ENCODE measurements around the gene DEPDC5.
A peak's percentile ranks its signal among the peaks of the same experiment; 100 is the strongest.
"Not testable (repeated sequence)": the region's sequence is repeated elsewhere in the genome, so short reads cannot be mapped to it uniquely, and the experiment has no call there.

Gene DEPDC5

GRCh38 chr22:31813898-31814297, 60.1 kb downstream of the DEPDC5 start:
- H3K9me3 Mint-ChIP-seq; H3K4me3 Mint-ChIP-seq; DNase-seq (ENCODE audit: low spot score in 2 of 2); ATAC-seq (ENCODE audit: low read depth); H3K27me3 Mint-ChIP-seq; H3K27ac Mint-ChIP-seq; H3K4me1 Mint-ChIP-seq: not testable (repeated sequence)
- peaks cover 40% of the 10 kb centered on the region for H3K36me3 Mint-ChIP-seq

GRCh38 chr22:31814942-31815341, 61.1 kb downstream of the DEPDC5 start:
- Mint-ChIP-seq H3K36me3 (peaks cover 42% of the 10 kb centered on the region), H3K4me1 (no peaks in the 10 kb centered on the region), H3K27ac (no peak overlapping the region), H3K9me3 (no peaks in the 10 kb centered on the region), H3K27me3 (no peaks in the 10 kb centered on the region), H3K4me3 (no peak overlapping the region)
- ATAC-seq (ENCODE audit: low read depth), result no peak
- no peak for DNase-seq (ENCODE audit: low spot score in 2 of 2)

- not testable (repeated sequence) for DNase-seq (ENCODE audit: low spot score in 2 of 2); H3K27me3 Mint-ChIP-seq; H3K4me3 Mint-ChIP-seq; H3K4me1 Mint-ChIP-seq; H3K27ac Mint-ChIP-seq; ATAC-seq (ENCODE audit: low read depth); H3K9me3 Mint-ChIP-seq
- peaks cover 41% of the 10 kb centered on the region for H3K36me3 Mint-ChIP-seq
These were observed 61.6 kb downstream of the DEPDC5 start for GRCh38 chr22:31815383-31815814.

GRCh38 chr22:31816750-31817149, 62.9 kb downstream of the DEPDC5 start:
- H3K9me3 Mint-ChIP-seq, result no peaks in the 10 kb centered on the region
- ATAC-seq (ENCODE audit: low read depth) (no peak), DNase-seq (ENCODE audit: low spot score in 2 of 2) (no peak)
- no peak overlapping the region for H3K27ac Mint-ChIP-seq
- peaks cover 43% of the 10 kb centered on the region for H3K36me3 Mint-ChIP-seq
- H3K27me3 Mint-ChIP-seq, result no peaks in the 10 kb centered on the region
- H3K4me1 Mint-ChIP-seq, result peaks cover 2% of the 10 kb centered on the region
- H3K4me3 Mint-ChIP-seq, result no peak overlapping the region

- peaks cover 5% of the 10 kb centered on the region for H3K4me1 Mint-ChIP-seq
- H3K4me3 Mint-ChIP-seq, result no peak overlapping the region
- ATAC-seq (ENCODE audit: low read depth) (no peak), DNase-seq (ENCODE audit: low spot score in 2 of 2) (no peak)
- H3K27ac Mint-ChIP-seq, result no peak overlapping the region
- H3K27me3 Mint-ChIP-seq, result no peaks in the 10 kb centered on the region
- no peaks in the 10 kb centered on the region for H3K9me3 Mint-ChIP-seq
- H3K36me3 Mint-ChIP-seq, result peaks cover 52% of the 10 kb centered on the region
These were observed 64.9 kb downstream of the DEPDC5 start for GRCh38 chr22:31818481-31819392.

- peaks cover 54% of the 10 kb centered on the region for H3K36me3 Mint-ChIP-seq
- H3K27ac Mint-ChIP-seq, result peak overlapping the region; percentile 9
- ATAC-seq (ENCODE audit: low read depth), result no peak
- no peaks in the 10 kb centered on the region for H3K9me3 Mint-ChIP-seq
- DNase-seq (ENCODE audit: low spot score in 2 of 2), result no peak
- H3K4me1 Mint-ChIP-seq, result peaks cover 9% of the 10 kb centered on the region
- H3K4me3 Mint-ChIP-seq, result no peak overlapping the region
- no peaks in the 10 kb centered on the region for H3K27me3 Mint-ChIP-seq
These were observed 66.8 kb downstream of the DEPDC5 start for GRCh38 chr22:31820655-31821054.

- H3K27ac Mint-ChIP-seq, result no peak overlapping the region
- peaks cover 9% of the 10 kb centered on the region for H3K4me1 Mint-ChIP-seq
- H3K4me3 Mint-ChIP-seq, result no peak overlapping the region
- H3K27me3 Mint-ChIP-seq, result no peaks in the 10 kb centered on the region
- no peak for DNase-seq (ENCODE audit: low spot score in 2 of 2)
- no peak for ATAC-seq (ENCODE audit: low read depth)
- H3K9me3 Mint-ChIP-seq, result no peaks in the 10 kb centered on the region
- peaks cover 51% of the 10 kb centered on the region for H3K36me3 Mint-ChIP-seq
These were observed 67.8 kb downstream of the DEPDC5 start for GRCh38 chr22:31821572-31821971.

GRCh38 chr22:31822523-31822922, 68.7 kb downstream of the DEPDC5 start:
- peaks cover 49% of the 10 kb centered on the region for H3K36me3 Mint-ChIP-seq

GRCh38 chr22:31825513-31825912, 71.7 kb downstream of the DEPDC5 start:
- Mint-ChIP-seq H3K27ac (no peak overlapping the region), H3K9me3 (no peaks in the 10 kb centered on the region), H3K36me3 (peaks cover 47% of the 10 kb centered on the region), H3K4me1 (peaks cover 15% of the 10 kb centered on the region), H3K27me3 (no peaks in the 10 kb centered on the region), H3K4me3 (no peak overlapping the region)
- ATAC-seq (ENCODE audit: low read depth), result no peak
- DNase-seq (ENCODE audit: low spot score in 2 of 2), result no peak

More at GRCh38 chr22:31822523-31822922, 68.7 kb downstream of the DEPDC5 start:
- DNase-seq (ENCODE audit: low spot score in 2 of 2) (no peak), ATAC-seq (ENCODE audit: low read depth) (no peak)
- peaks cover 9% of the 10 kb centered on the region for H3K4me1 Mint-ChIP-seq
- no peaks in the 10 kb centered on the region for H3K27me3 Mint-ChIP-seq
- H3K4me3 Mint-ChIP-seq, result no peak overlapping the region
- H3K27ac Mint-ChIP-seq, result peak overlapping the region; percentile 72
- no peaks in the 10 kb centered on the region for H3K9me3 Mint-ChIP-seq

GRCh38 chr22:31826443-31826842, 72.6 kb downstream of the DEPDC5 start:
- peaks cover 13% of the 10 kb centered on the region for H3K4me1 Mint-ChIP-seq
- peaks cover 38% of the 10 kb centered on the region for H3K36me3 Mint-ChIP-seq
- H3K27me3 Mint-ChIP-seq, result no peaks in the 10 kb centered on the region
- H3K4me3 Mint-ChIP-seq, result no peak overlapping the region
- H3K27ac Mint-ChIP-seq, result no peak overlapping the region
- no peaks in the 10 kb centered on the region for H3K9me3 Mint-ChIP-seq
- DNase-seq (ENCODE audit: low spot score in 2 of 2) (no peak), ATAC-seq (ENCODE audit: low read depth) (no peak)

- DNase-seq (ENCODE audit: low spot score in 2 of 2) (no peak), ATAC-seq (ENCODE audit: low read depth) (no peak)
- H3K9me3 Mint-ChIP-seq, result no peaks in the 10 kb centered on the region
- H3K27me3 Mint-ChIP-seq, result no peaks in the 10 kb centered on the region
- peaks cover 15% of the 10 kb centered on the region for H3K4me1 Mint-ChIP-seq
- H3K27ac Mint-ChIP-seq, result peak overlapping the region; percentile 75
- H3K4me3 Mint-ChIP-seq, result no peak overlapping the region
- peaks cover 36% of the 10 kb centered on the region for H3K36me3 Mint-ChIP-seq
These were observed 74.9 kb downstream of the DEPDC5 start for GRCh38 chr22:31828739-31829138.

GRCh38 chr22:31829505-31829904, 75.7 kb downstream of the DEPDC5 start:
- peaks cover 38% of the 10 kb centered on the region for H3K36me3 Mint-ChIP-seq

GRCh38 chr22:31830721-31831070, 76.9 kb downstream of the DEPDC5 start:
- peaks cover 38% of the 10 kb centered on the region for H3K36me3 Mint-ChIP-seq
- no peak for DNase-seq (ENCODE audit: low spot score in 2 of 2)
- no peaks in the 10 kb centered on the region for H3K27me3 Mint-ChIP-seq
- ATAC-seq (ENCODE audit: low read depth), result no peak
- peak overlapping the region; percentile 82 for H3K27ac Mint-ChIP-seq
- H3K9me3 Mint-ChIP-seq, result no peaks in the 10 kb centered on the region
- H3K4me1 Mint-ChIP-seq, result peaks cover 11% of the 10 kb centered on the region
- no peak overlapping the region for H3K4me3 Mint-ChIP-seq

More at GRCh38 chr22:31829505-31829904, 75.7 kb downstream of the DEPDC5 start:
- no peaks in the 10 kb centered on the region for H3K27me3 Mint-ChIP-seq
- H3K9me3 Mint-ChIP-seq, result no peaks in the 10 kb centered on the region
- no peak for DNase-seq (ENCODE audit: low spot score in 2 of 2)
- no peak for ATAC-seq (ENCODE audit: low read depth)
- H3K27ac Mint-ChIP-seq, result peak overlapping the region; percentile 45
- H3K4me1 Mint-ChIP-seq, result peaks cover 15% of the 10 kb centered on the region
- no peak overlapping the region for H3K4me3 Mint-ChIP-seq

GRCh38 chr22:31833930-31834329, 80.1 kb downstream of the DEPDC5 start:
- Mint-ChIP-seq H3K36me3 (peaks cover 41% of the 10 kb centered on the region), H3K27me3 (no peaks in the 10 kb centered on the region), H3K27ac (peak overlapping the region; percentile 18), H3K4me1 (peaks cover 11% of the 10 kb centered on the region), H3K4me3 (no peak overlapping the region), H3K9me3 (no peaks in the 10 kb centered on the region)
- ATAC-seq (ENCODE audit: low read depth), result no peak
- no peak for DNase-seq (ENCODE audit: low spot score in 2 of 2)

GRCh38 chr22:31836010-31836409, 82.2 kb downstream of the DEPDC5 start:
- ATAC-seq (ENCODE audit: low read depth) (no peak), DNase-seq (ENCODE audit: low spot score in 2 of 2) (no peak)
- Mint-ChIP-seq H3K4me3 (no peak overlapping the region), H3K27me3 (no peaks in the 10 kb centered on the region), H3K9me3 (no peaks in the 10 kb centered on the region), H3K27ac (no peak overlapping the region), H3K36me3 (peaks cover 49% of the 10 kb centered on the region), H3K4me1 (peaks cover 10% of the 10 kb centered on the region)

Data from memory B cell (primary cell).